Lower leg skin (tissue), 3 donors: ENCODE measurements around the gene SEMA3A.

Experiments
- POLR2A ChIP-seq, 2 donors: fragments of 450-650 bp; IDR thresholded peaks; one replicate each; pipeline ENCODE4 v1.6.1; 2016 to 2017; ENCODE audit warnings: antibody characterized with exemption in 2 of 2, mild to moderate bottlenecking in 1 of 2, moderate library complexity in 1 of 2
- TF ChIP-seq, protein P1 (sequence below), 3 donors: fragments of 450-650 bp; IDR thresholded peaks; one replicate each; pipeline ENCODE4 v1.5.1; 2016; ENCODE audit warnings: antibody characterized with exemption in 3 of 3, mild to moderate bottlenecking in 3 of 3, moderate library complexity in 2 of 3

DNA sequence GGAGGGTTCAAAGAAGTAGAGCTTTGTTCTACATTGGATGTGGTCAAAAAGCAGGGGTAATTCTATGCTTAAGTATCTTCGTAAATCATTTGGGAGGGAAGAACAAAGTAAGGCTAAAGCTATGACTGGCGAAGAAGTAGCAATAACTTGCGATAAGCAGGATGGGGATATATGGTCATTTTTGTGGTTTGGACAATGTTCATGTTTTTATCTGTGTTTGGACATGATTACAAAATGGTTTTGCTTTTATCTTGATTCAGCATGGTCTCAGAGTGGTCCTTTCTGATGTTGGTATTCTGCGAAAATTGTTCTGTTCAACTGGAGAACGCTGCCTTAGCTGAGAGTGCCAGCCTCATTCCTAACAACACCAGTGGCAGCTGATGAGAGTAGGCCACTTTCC lies 208.8 kb downstream of the SEMA3A start:
- TF ChIP-seq POLR2A (IDR thresholded peaks at IDR 0.05): no peak
- TF ChIP-seq, protein P1, sequence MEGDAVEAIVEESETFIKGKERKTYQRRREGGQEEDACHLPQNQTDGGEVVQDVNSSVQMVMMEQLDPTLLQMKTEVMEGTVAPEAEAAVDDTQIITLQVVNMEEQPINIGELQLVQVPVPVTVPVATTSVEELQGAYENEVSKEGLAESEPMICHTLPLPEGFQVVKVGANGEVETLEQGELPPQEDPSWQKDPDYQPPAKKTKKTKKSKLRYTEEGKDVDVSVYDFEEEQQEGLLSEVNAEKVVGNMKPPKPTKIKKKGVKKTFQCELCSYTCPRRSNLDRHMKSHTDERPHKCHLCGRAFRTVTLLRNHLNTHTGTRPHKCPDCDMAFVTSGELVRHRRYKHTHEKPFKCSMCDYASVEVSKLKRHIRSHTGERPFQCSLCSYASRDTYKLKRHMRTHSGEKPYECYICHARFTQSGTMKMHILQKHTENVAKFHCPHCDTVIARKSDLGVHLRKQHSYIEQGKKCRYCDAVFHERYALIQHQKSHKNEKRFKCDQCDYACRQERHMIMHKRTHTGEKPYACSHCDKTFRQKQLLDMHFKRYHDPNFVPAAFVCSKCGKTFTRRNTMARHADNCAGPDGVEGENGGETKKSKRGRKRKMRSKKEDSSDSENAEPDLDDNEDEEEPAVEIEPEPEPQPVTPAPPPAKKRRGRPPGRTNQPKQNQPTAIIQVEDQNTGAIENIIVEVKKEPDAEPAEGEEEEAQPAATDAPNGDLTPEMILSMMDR (IDR thresholded peaks at IDR 0.05): no peak
